Thyroid gland (tissue), 4 donors: ENCODE results near the gene KCNAB1.

Source experiments
- POLR2A ChIP-seq, 2 donors: fragments of 450-650 bp; IDR thresholded peaks; one replicate each; pipeline ENCODE4 v1.6.1; 2017; ENCODE audit warnings: antibody characterized with exemption in 2 of 2, mild to moderate bottlenecking in 2 of 2, moderate library complexity in 1 of 2
- TF ChIP-seq, protein P1 (sequence below), 6 experiments: fragments of 200-600 bp in 3 of 6; fragments of 450-650 bp in 3 of 6; sonication (generic) in 3 of 6; IDR thresholded peaks; one replicate each; pipeline ENCODE4 v1.5.1; 2016 to 2019; ENCODE audit warnings: antibody characterized with exemption in 6 of 6, mild to moderate bottlenecking in 2 of 6, inconsistent platforms in 1 of 6, moderate library complexity in 1 of 6

DNA sequence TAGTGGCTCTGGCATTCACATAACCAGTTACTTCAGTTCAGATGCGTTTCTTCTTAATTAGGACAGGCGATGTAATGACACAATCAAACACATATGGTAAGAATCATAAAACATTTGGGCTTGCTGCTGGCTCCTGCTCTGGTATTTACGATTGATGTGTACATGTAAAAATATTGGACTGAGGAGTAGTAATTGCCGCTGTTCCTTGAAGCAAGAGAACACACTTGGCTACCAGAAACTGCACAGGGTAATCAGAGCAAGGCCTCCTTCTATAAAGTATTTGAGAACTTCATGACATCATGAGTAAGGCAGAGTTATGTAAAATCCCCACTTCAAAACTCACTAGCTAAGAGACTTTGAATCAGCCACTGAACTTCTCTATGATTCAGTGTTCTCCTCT, 276.5 kb downstream of the KCNAB1 start:
- TF ChIP-seq, protein P1, sequence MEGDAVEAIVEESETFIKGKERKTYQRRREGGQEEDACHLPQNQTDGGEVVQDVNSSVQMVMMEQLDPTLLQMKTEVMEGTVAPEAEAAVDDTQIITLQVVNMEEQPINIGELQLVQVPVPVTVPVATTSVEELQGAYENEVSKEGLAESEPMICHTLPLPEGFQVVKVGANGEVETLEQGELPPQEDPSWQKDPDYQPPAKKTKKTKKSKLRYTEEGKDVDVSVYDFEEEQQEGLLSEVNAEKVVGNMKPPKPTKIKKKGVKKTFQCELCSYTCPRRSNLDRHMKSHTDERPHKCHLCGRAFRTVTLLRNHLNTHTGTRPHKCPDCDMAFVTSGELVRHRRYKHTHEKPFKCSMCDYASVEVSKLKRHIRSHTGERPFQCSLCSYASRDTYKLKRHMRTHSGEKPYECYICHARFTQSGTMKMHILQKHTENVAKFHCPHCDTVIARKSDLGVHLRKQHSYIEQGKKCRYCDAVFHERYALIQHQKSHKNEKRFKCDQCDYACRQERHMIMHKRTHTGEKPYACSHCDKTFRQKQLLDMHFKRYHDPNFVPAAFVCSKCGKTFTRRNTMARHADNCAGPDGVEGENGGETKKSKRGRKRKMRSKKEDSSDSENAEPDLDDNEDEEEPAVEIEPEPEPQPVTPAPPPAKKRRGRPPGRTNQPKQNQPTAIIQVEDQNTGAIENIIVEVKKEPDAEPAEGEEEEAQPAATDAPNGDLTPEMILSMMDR (IDR thresholded peaks at IDR 0.05) = no peak
- TF ChIP-seq POLR2A (IDR thresholded peaks at IDR 0.05) = peak in 1 of 2 donors; percentile 49
